Thoracic aorta (tissue), 2 donors: Measurements from ENCODE around the gene C1orf210. TPM values are rescaled to one million over a fixed set of nuclear protein-coding genes. Genes with fewer than 3 reads are reported as not detected.

Experiments
- ATAC-seq: fragments of 150-250 bp; one replicate; pipeline ENCODE4 v1.8.0; 2017; ENCODE audit warnings: low read depth; ENCODE audit not compliant: insufficient number of reproducible peaks, low FRiP score
- DNase-seq: peaks from one replicate; pipeline ENCODE4 v3.0.0-alpha.2; 2020; ENCODE audit warnings: low spot score
- H3K27ac ChIP-seq, 2 donors: fragments of 200-600 bp; sonication (generic); 1 replicate in 1 of 2; 2 replicates in 1 of 2; pipeline ENCODE4 v1.5.1; 2016; ENCODE audit warnings: mild to moderate bottlenecking in 2 of 2, moderate library complexity in 2 of 2
- H3K27me3 ChIP-seq: fragments of 200-600 bp; sonication (generic); replicated peaks from 2 replicates; pipeline ENCODE4 v1.6.0; 2016; ENCODE audit warnings: mild to moderate bottlenecking; ENCODE audit not compliant: insufficient read depth
- H3K36me3 ChIP-seq: fragments of 200-600 bp; sonication (generic); one replicate; pipeline ENCODE4 v1.5.1; 2016
- H3K4me1 ChIP-seq, 2 donors: fragments of 200-600 bp; sonication (generic); 1 replicate in 1 of 2; 2 replicates in 1 of 2; pipeline versions ENCODE4 v1.5.1 to v1.6.0; 2016; ENCODE audit warnings: low read depth in 2 of 2, mild to moderate bottlenecking in 1 of 2; ENCODE audit not compliant: control insufficient read depth in 1 of 2
- H3K4me3 ChIP-seq: fragments of 200-600 bp; sonication (generic); 2 replicates; pipeline ENCODE4 v1.5.1; 2016; ENCODE audit warnings: mild to moderate bottlenecking
- H3K9me3 ChIP-seq: fragments of 200-600 bp; sonication (generic); 2 replicates; pipeline ENCODE4 v1.5.1; 2016
- CTCF ChIP-seq: fragments of 200-600 bp; sonication (generic); IDR thresholded peaks from one replicate; pipeline ENCODE4 v1.5.1; 2019; ENCODE audit warnings: antibody characterized with exemption
- total RNA-seq, 2 donors: library from RNA; depleted of rRNA; stranded (reverse); fragments of >200 nt; gene quantifications; one replicate each; pipeline versions ENCODE4 v1.1.0 to v1.2.3, GENCODE V29; 2016

The C1orf210 gene
- total RNA-seq, 2 donors from 2014 or later: not detected

- no peak for TF ChIP-seq CTCF
- Histone ChIP-seq H3K27ac (no peak overlapping the region), H3K36me3 (no peaks in the 10 kb centered on the region), H3K4me3 (no peak overlapping the region), H3K4me1 (peaks cover 13 to 28% of the 10 kb centered on the region in 2 donors), H3K27me3 (no peaks in the 10 kb centered on the region), H3K9me3 (no peaks in the 10 kb centered on the region)
- no peak for ATAC-seq
- no peak for DNase-seq
Measured at GRCh38 chr1:43298055-43298454, 12.7 kb upstream of the C1orf210 start.

GRCh38 chr1:43296207-43296606, 10.8 kb upstream of the C1orf210 start:
- H3K27me3 ChIP-seq: no peaks in the 10 kb centered on the region
- H3K4me1 ChIP-seq: peaks cover 13 to 28% of the 10 kb centered on the region in 2 donors
- no peak overlapping the region for H3K4me3 ChIP-seq
- no peaks in the 10 kb centered on the region for H3K9me3 ChIP-seq
- no peak for ATAC-seq
- DNase-seq: no peak
- H3K36me3 ChIP-seq: no peaks in the 10 kb centered on the region
- peak overlapping the region; percentile 54 to 63 for H3K27ac ChIP-seq
- no peak for TF ChIP-seq CTCF

- ATAC-seq (no peak), DNase-seq (no peak)
- Histone ChIP-seq H3K9me3 (no peaks in the 10 kb centered on the region), H3K36me3 (no peaks in the 10 kb centered on the region), H3K27me3 (no peaks in the 10 kb centered on the region), H3K4me1 (peaks cover 13 to 28% of the 10 kb centered on the region in 2 donors), H3K27ac (no peak overlapping the region), H3K4me3 (no peak overlapping the region)
- no peak for TF ChIP-seq CTCF
Measured at GRCh38 chr1:43294761-43295160, 9.4 kb upstream of the C1orf210 start.

- Histone ChIP-seq H3K27ac (no peak overlapping the region), H3K36me3 (no peaks in the 10 kb centered on the region), H3K4me3 (no peak overlapping the region), H3K27me3 (no peaks in the 10 kb centered on the region), H3K9me3 (no peaks in the 10 kb centered on the region), H3K4me1 (peaks cover 13 to 28% of the 10 kb centered on the region in 2 donors)
- no peak for TF ChIP-seq CTCF
- ATAC-seq (no peak), DNase-seq (no peak)
Measured at GRCh38 chr1:43293896-43294760, 8.7 kb upstream of the C1orf210 start.

- H3K27ac ChIP-seq: no peak overlapping the region
- no peak for ATAC-seq
Measured at GRCh38 chr1:43293176-43293575, 7.8 kb upstream of the C1orf210 start.

More at GRCh38 chr1:43293176-43293575, 7.8 kb upstream of the C1orf210 start:
- Histone ChIP-seq H3K4me1 (peaks cover 13 to 28% of the 10 kb centered on the region in 2 donors), H3K9me3 (no peaks in the 10 kb centered on the region), H3K27me3 (no peaks in the 10 kb centered on the region), H3K36me3 (no peaks in the 10 kb centered on the region), H3K4me3 (no peak overlapping the region)
- no peak for DNase-seq
- no peak for TF ChIP-seq CTCF
